GM19452 (cell line): ENCODE results near the gene MACROD1.

Experiments
- ATAC-seq: cut with Tn5 transposase; IDR thresholded peaks from one replicate; pipeline ENCODE4 v1.9.1; 2021; ENCODE audit not compliant: unreplicated experiment

Gene MACROD1

GRCh38 chr11:64077607-64078006 is 88.3 kb downstream of the MACROD1 start:
- ATAC-seq, result no peak

- ATAC-seq, result no peak
These were observed 89.2 kb downstream of the MACROD1 start for GRCh38 chr11:64076758-64077157.

DNA sequence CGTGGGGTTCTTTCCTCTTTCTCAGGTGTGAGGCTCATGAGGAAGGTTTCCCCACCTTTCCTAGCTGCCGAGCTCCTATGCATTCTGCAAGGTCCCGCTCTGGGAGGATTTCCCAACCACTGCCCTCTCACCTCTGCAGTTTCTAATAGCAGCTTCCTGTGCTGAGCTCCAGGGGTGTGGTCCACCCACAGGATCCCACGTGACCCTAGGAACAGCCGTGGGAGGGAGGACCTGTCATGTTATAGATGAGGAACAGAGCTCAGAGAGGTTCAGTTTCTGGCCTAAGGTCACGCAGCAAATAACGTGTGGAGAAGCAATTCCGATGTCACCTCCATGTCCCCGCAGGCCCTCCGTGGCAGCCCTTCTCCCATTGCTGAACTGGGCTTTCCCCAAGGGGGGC is 91.7 kb downstream of the MACROD1 start:
- ATAC-seq, result no peak

GRCh38 chr11:64073542-64073941 is 92.4 kb downstream of the MACROD1 start:
- no peak for ATAC-seq

- ATAC-seq, result no peak
These were observed 93.0 kb downstream of the MACROD1 start for GRCh38 chr11:64072871-64073270.

DNA sequence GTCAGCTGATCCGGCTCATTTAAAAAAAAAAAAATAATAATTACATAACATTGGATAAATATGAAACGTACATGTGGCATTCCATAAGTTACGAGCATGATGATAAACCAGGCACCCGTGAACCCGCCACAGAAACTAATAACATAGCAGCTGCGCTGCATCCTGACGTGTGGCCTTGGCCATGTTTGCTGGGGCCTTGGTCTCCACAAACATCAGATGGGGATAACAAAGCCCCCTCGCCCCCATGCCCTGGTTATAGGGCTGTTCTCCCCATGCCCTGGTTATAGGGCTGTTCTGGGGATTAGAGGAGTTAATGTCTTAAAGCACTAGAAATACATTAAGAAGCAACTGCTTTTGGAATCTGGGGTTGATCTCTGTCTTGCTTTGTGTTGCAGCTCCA is 93.5 kb downstream of the MACROD1 start:
- ATAC-seq, result no peak

- ATAC-seq, result no peak
These were observed 94.1 kb downstream of the MACROD1 start for GRCh38 chr11:64071849-64072248.

DNA sequence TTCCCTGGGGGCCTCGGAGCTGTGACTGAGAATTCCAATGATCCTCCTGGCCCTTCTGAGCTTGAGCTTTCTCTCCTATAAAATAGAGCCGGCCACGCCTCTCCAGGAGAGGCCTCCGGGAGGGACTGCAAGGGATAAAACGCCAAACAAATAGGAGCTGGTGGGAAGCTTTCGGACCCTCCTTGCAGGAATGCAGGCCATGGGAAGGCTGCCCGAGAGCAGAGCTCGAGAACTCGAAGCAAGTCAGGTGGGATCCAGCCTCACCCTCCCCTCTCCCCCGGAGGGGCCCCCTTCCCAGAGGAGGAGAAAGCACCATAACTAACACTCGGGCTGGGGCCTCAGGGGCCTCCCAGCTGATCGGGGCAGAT is 95.6 kb downstream of the MACROD1 start:
- ATAC-seq, result no peak

DNA sequence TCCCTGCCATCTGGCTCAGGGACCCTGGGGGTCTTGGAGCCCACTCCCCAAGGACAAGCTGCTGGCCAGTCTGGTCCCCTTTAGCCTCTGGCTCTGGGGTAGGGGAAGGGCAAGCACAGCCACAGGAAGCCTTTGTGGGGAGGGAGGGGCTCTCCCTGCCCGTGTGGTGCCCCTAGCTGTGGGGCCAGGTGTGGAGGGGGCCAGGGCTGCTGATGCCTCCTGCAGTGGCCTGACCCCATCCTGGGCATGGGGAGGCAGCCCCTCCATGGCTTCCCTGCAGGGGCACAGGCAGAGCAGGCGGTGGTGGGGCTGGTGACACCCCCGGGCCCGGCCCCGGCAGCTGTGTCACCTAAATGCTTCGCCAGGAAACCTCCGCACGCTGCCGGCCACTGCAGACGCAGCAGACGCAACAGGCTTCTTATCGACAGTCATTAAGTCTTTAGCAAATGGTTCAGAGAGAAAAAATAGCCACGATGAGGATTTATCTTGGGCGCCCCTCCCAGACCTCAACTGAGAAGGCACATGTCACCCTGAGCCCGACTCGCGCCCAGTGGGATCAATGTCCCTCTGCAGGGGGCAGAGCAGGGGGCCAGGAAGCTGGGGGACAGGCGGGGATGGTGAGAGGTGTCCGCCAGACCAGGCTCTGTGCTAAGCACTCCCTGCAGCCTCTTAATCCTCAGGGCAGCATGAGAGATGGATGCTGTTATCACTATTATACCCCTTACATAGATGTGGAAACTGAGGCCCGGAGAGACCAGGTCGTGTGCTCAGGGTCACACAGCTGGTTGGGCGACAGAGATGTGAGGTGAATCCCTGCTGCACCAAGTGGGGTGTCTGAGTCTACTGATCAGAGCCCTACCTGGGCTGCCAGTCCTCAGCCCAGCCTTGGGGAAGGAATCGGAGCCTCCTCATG is 96.3 kb downstream of the MACROD1 start:
- no peak for ATAC-seq

GRCh38 chr11:64068705-64069400 is 97.1 kb downstream of the MACROD1 start:
- no peak for ATAC-seq

DNA sequence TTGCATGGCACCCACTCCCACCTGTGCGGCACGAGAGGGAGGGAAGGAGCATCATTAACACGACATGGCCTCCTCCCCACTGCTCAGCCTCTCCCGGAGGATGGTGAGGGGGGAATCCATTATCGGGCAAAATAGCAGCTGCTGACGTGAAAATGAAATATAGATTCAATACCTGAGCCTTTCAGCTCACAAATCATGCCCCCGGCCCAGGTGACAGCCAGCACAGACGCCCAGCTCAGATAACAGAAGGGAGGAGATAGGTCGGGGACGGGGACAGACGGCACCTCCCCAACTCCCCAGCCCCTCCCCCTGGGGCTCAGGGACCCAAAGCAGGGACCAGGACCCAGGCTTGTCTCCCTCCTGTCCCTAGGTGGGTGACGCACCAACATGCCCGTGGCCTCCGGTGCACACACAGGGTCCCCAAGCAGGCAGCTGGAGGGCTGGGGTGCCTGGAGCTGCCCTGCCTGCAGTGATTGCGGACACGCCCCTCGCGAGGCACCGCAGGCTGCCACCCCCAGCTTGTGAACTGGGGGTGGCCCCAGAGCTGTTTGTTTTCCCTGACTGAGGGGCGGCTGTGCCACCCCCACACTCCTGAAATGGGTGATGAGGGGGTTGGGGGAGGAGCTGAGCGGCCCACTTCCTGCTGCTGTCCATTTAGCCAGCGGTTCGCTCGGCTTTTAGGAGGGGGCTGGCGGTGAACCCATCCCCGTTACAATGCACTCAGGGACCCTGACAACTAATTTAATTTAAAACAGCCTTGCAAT is 98.5 kb downstream of the MACROD1 start:
- no peak for ATAC-seq

DNA sequence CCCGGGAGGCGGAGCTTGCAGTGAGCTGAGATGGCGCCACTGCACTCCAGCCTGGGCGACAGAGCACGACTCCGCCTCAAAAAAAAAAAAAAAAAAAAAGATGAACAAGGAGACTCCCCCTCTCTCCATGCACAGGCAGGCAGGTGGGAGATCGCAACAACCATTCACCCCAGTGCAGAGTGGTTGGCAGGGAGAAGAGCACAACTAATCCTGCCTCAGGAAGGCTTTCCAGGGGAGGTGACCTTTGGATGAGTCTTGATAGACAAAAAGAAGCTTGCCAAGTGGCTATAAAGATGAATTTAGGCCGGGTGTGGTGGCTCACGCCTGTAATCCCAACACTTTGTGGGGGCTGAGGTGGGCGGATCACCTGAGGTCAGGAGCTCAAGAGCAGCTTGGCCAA is 100.2 kb downstream of the MACROD1 start:
- ATAC-seq, result no peak

GRCh38 chr11:64065141-64065465 is 100.8 kb downstream of the MACROD1 start:
- ATAC-seq, result no peak

DNA sequence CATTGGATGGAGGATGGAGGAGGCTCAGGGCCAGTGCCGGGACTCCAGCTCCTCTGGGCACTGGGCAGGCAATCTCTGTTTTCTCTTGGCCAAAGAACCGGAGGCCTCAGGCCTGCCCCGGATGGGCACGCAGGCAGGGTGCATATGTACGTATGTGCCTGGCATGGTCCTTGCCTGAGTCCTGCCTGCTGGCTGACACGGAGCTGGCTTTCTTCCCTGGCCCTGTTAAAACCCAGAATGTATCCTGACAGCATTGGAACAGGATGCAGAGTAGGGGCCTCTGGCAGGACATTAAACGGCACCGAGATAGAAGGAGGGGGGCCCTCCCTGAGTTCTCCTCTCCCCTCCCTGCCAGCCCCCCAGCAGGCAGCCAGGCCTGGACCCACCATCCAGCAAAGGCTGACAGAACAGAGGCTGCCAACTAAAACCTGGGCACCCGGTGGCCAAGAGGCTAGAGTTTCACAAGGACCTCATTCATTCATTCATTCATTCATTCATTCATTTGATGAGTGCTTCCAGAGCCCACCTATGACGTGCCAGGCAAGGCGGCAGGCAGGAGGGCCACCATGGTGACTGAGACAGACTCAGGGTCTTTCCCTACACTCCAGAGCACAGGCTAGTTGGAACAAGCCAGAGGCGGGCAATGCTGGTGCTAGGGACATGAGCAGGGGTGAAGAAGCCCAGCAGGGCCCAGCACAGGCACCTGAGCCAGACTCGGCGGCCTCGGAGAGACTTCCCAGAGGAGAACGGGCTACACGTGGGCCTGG is 101.4 kb downstream of the MACROD1 start:
- no peak for ATAC-seq

- ATAC-seq, result no peak
These were observed 102.1 kb downstream of the MACROD1 start for GRCh38 chr11:64063777-64064176.

DNA sequence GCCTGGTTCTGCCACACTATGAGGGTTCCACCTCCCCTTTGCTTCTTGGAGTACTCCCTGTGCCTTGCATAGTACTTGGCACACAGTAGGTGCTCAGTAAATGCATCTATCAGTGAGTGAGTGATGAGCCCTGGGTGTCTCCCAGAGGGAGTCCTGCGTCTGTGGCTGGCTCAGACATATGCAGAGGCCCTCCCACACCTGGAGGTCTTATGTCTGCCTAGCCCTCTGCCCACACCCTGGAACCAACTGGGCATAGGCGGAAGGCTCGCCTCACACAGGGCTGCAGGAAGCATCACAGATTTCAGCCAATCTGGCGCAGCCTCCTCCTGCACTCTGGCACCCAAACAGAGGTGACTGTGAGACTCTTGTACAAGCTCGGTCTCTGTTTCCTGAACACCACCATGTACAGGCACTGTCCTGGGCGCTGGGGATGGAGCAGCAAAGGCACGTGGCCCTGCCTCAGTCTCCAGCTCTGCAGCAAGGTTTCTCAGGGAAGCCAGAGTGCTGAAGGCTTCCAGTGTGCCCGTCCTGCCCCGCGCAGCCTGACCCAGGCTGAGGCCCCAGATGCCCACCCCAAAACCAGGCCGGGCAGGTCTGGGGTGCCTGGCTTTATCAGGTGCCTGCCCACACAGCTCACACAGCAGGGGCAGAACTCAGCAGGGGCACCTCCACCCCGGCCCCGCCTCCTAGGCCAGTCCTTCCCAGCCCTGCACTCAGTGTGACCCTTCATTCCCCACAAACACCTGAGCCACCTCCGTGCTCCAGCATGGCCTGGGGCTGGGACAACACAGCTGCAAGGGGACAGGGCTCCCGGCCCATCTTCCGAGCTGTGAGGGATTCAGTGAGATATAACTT is 103.5 kb downstream of the MACROD1 start:
- ATAC-seq, result no peak

DNA sequence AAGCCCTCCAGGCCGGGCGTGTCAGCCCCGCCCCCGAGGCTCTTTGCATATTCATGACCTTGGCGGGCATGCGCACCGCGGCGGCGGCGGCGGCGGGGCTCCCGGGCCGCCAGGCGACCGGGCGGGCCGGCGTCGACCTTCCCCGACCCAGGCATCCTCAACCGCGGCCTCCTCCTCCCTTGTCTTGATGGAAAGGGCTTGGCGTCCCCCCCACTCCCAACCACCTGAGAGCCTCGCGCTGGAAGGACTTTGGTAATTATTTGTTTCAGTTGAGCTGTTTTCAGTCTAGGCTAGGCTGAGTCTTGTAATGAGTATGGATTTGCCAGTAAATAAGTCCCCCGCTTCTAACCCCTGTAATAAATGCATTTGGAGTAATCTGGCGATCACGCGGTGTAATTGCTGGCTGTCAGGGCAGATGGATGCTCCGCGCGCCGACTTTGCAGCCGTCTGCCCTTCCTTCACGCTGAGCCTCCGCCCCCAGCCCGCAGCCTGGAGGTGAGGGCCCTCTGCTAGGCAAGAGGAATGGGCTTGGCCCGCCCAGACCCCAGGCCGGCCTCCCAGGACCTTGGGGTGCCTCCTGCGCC is 105.0 kb downstream of the MACROD1 start:
- no peak for ATAC-seq

- ATAC-seq, result no peak
These were observed 105.6 kb downstream of the MACROD1 start for GRCh38 chr11:64060263-64060860.
